Stomach (tissue), 9 donors: ENCODE measurements around the gene PDE6A. TPM values are rescaled to one million over a fixed set of nuclear protein-coding genes. Genes with fewer than 3 reads are reported as not detected.

Experiments used
- DNase-seq, 2 donors: peaks; one replicate each; pipeline versions ENCODE4 v3.0.0 to v3.0.0-alpha.2; 2013 to 2019
- H3K27ac ChIP-seq, 5 donors: fragments of 200-600 bp in 4 of 5; sonication (generic) in 4 of 5; one replicate each; pipeline ENCODE4 v1.5.1; 2013 to 2019; ENCODE audit warnings: mild to moderate bottlenecking in 1 of 5, moderate library complexity in 1 of 5
- H3K27me3 ChIP-seq, 3 donors: fragments of 200-600 bp; sonication (generic); one replicate each; pipeline ENCODE4 v1.5.1; 2017 to 2019; ENCODE audit warnings: mixed run types in 1 of 3
- H3K36me3 ChIP-seq, 4 donors: fragments of 200-600 bp; sonication (generic); 1 replicate in 3 of 4; 2 replicates in 1 of 4; pipeline ENCODE4 v1.5.1; 2016 to 2019
- H3K4me1 ChIP-seq, 4 donors: fragments of 200-600 bp; sonication (generic); one replicate each; pipeline ENCODE4 v1.5.1; 2016 to 2019
- H3K4me3 ChIP-seq, 4 donors: fragments of 200-600 bp; sonication (generic) in 3 of 4; one replicate each; pipeline ENCODE4 v1.5.1; 2016 to 2019; ENCODE audit warnings: mild to moderate bottlenecking in 1 of 4
- H3K9me3 ChIP-seq, 4 donors: fragments of 200-600 bp; sonication (generic); one replicate each; pipeline ENCODE4 v1.5.1; 2016 to 2019
- CTCF ChIP-seq, 7 experiments: fragments of 450-650 bp in 4 of 7; fragments of 200-600 bp in 3 of 7; sonication (generic) in 3 of 7; IDR thresholded peaks; one replicate each; pipeline ENCODE4 v1.5.1; 2016 to 2019; ENCODE audit warnings: antibody characterized with exemption in 7 of 7, control low read depth in 2 of 7, mild to moderate bottlenecking in 1 of 7
- EP300 ChIP-seq: sonication (generic); formaldehyde crosslinking; IDR thresholded peaks from one replicate; pipeline ENCODE4 v1.6.1; 2017; ENCODE audit warnings: antibody characterized with exemption
- POLR2A ChIP-seq, 4 donors: fragments of 450-650 bp; IDR thresholded peaks; one replicate each; pipeline ENCODE4 v1.6.1; 2016; ENCODE audit warnings: antibody characterized with exemption in 4 of 4, control low read depth in 2 of 4, mild to moderate bottlenecking in 1 of 4, moderate library complexity in 1 of 4
- POLR2AphosphoS5 ChIP-seq, 3 donors: sonication (generic); formaldehyde crosslinking; IDR thresholded peaks; one replicate each; pipeline ENCODE4 v1.6.1; 2016; ENCODE audit warnings: antibody characterized with exemption in 3 of 3
- WGBS, 5 donors: extraction: QIAGEN DNeasy Blood & Tissue Kit in 3 of 5; methylation state at CpG; one replicate each; pipeline versions ENCODE4 v1.1.5 to v1.1.7; 2013 to 2018; 5-methylcytosine and 5-hydroxymethylcytosine counted together
- intact Hi-C: fragments of 100-400 bp; cut with DNase I; formaldehyde crosslinking; loops from one replicate; pipeline ENCODE4 v1.15.1; 2023; ENCODE audit warnings: low total_unique reads
- polyA plus RNA-seq, 3 donors: library from polyadenylated mRNA; stranded (reverse); fragments of 200-250 nt; gene quantifications; one replicate each; pipeline ENCODE4 v1.2.3, GENCODE V29; 2013
- total RNA-seq, 5 donors: library from RNA; depleted of rRNA; stranded (reverse); fragments of >200 nt; gene quantifications; one replicate each; pipeline versions ENCODE4 v1.1.0 to v1.2.3, GENCODE V29; 2014 to 2016
- donor health status: healthy with polysubstance abuse.
- donor health status: Bipolar disorder and iron deficiency.
- donor health status: healthy.

Gene PDE6A
- total and polyA plus RNA-seq, 8 donors = under 0.01 to 0.80 TPM; not detected in 6

GRCh38 chr5:149871471-149871870 lies 73.1 kb downstream of the PDE6A start:
- peaks cover 0 to 12% (median 9%) of the 10 kb centered on the region in 4 donors for H3K4me1 ChIP-seq
- no peak overlapping the region for H3K27ac ChIP-seq
- intact Hi-C loops = no loop called here
- no peaks in the 10 kb centered on the region for H3K36me3 ChIP-seq
- 85 to 95% (median 95%) methylated on average over 7 of the region's 7 CpGs for WGBS, 5 donors
- TF ChIP-seq EP300 = no peak
- no peak for TF ChIP-seq POLR2AphosphoS5 (IDR thresholded peaks at IDR 0.05)
- no peak for TF ChIP-seq POLR2A (IDR thresholded peaks at IDR 0.05)
- TF ChIP-seq CTCF (IDR thresholded peaks at IDR 0.05) = no peak
- no peak overlapping the region for H3K4me3 ChIP-seq
- H3K9me3 ChIP-seq = no peaks in the 10 kb centered on the region
- no peaks in the 10 kb centered on the region for H3K27me3 ChIP-seq
- no peak for DNase-seq

GRCh38 chr5:149870697-149871096 lies 73.9 kb downstream of the PDE6A start:
- H3K4me1 ChIP-seq = peaks cover 0 to 12% (median 9%) of the 10 kb centered on the region in 4 donors
- no peak overlapping the region for H3K27ac ChIP-seq
- DNase-seq = no peak
- intact Hi-C loops = no loop called here
- no peaks in the 10 kb centered on the region for H3K27me3 ChIP-seq
- no peak overlapping the region for H3K4me3 ChIP-seq
- no peaks in the 10 kb centered on the region for H3K9me3 ChIP-seq
- no peaks in the 10 kb centered on the region for H3K36me3 ChIP-seq
- TF ChIP-seq POLR2A (IDR thresholded peaks at IDR 0.05) = no peak
- no peak for TF ChIP-seq CTCF (IDR thresholded peaks at IDR 0.05)
- no peak for TF ChIP-seq POLR2AphosphoS5 (IDR thresholded peaks at IDR 0.05)

- intact Hi-C loops = no loop called here
- Histone ChIP-seq H3K27ac (no peak overlapping the region), H3K9me3 (no peaks in the 10 kb centered on the region), H3K27me3 (no peaks in the 10 kb centered on the region), H3K4me1 (peaks cover 0 to 12% (median 9%) of the 10 kb centered on the region in 4 donors), H3K4me3 (no peak overlapping the region), H3K36me3 (no peaks in the 10 kb centered on the region)
- peak in 1 of 2 donors; percentile 52 for DNase-seq
- TF ChIP-seq EP300 (no peak), POLR2AphosphoS5 (IDR thresholded peaks at IDR 0.05) (no peak)
- 40 to 60% (median 50%) methylated on average over 1 of the region's 1 CpG for WGBS, 5 donors
Observed at GRCh38 chr5:149870232-149870631, 74.4 kb downstream of the PDE6A start.

GRCh38 chr5:149869411-149869821 lies 75.2 kb downstream of the PDE6A start:
- peak in 1 of 2 donors; percentile 47 for DNase-seq
- TF ChIP-seq POLR2AphosphoS5 (IDR thresholded peaks at IDR 0.05) (no peak), CTCF (IDR thresholded peaks at IDR 0.05) (no peak), EP300 (no peak), POLR2A (IDR thresholded peaks at IDR 0.05) (no peak)
- no peaks in the 10 kb centered on the region for H3K9me3 ChIP-seq
- no peaks in the 10 kb centered on the region for H3K36me3 ChIP-seq
- no peak overlapping the region for H3K4me3 ChIP-seq
- intact Hi-C loops = no loop called here
- WGBS, 5 donors = 63 to 77% (median 76%) methylated on average over 5 of the region's 5 CpGs
- no peaks in the 10 kb centered on the region for H3K27me3 ChIP-seq
- H3K27ac ChIP-seq = no peak overlapping the region
- H3K4me1 ChIP-seq = peaks cover 0 to 12% (median 9%) of the 10 kb centered on the region in 4 donors

DNA sequence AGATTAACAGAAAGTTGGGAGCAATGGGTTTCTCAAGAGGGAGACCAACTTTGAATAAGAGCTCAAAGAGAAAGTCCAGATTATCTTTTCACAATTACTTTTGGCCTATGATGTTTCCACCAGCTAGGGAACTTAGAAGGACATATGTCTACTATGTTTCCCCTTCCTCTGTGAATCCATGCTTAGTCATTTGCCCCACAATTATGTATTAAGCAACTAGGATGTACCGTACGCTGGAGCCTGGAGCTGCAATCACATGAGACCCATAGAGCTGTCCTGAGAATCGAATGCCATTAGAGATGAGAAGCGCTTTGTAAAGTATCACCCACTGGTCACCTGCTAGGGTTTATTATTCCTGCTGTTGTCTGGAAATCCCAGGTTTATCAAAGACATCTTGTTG lies 78.8 kb downstream of the PDE6A start:
- Histone ChIP-seq H3K4me1 (peaks cover 0 to 6% (median 4%) of the 10 kb centered on the region in 4 donors), H3K27ac (no peak overlapping the region), H3K27me3 (no peaks in the 10 kb centered on the region), H3K36me3 (no peaks in the 10 kb centered on the region), H3K4me3 (no peak overlapping the region), H3K9me3 (no peaks in the 10 kb centered on the region)
- 76 to 96% (median 94%) methylated on average over 4 of the region's 4 CpGs for WGBS, 5 donors
- intact Hi-C loops = no loop called here
- no peak for TF ChIP-seq EP300
- no peak for TF ChIP-seq POLR2A (IDR thresholded peaks at IDR 0.05)
- TF ChIP-seq POLR2AphosphoS5 (IDR thresholded peaks at IDR 0.05) = no peak
- no peak for TF ChIP-seq CTCF (IDR thresholded peaks at IDR 0.05)
- DNase-seq = no peak
